OCI-LY7 (cell line): ENCODE data around the gene CEP68. TPM values are rescaled to one million over a fixed set of nuclear protein-coding genes. Genes with fewer than 3 reads are reported as not detected.

ENCODE experiments used
- BruUV-seq: library from RNA; stranded (reverse); fragments of 400-500 nt; replicated peaks from 2 replicates; lab custom pipeline; 2021; lab: Mats Ljungman, UMichigan
- CTCF ChIA-PET: fragments of 300-600 bp; sonication (Branson Sonifier 250); formaldehyde crosslinking; loops from one replicate; lab custom pipeline; 2022; ENCODE audit warnings: antibody characterized with exemption; ENCODE audit not compliant: unreplicated experiment; lab: Charles Lee
- POLR2A ChIA-PET: fragments of 300-600 bp; sonication (Branson Sonifier 250); formaldehyde crosslinking; loops from one replicate; lab custom pipeline; 2022; ENCODE audit warnings: antibody characterized with exemption; lab: Charles Lee
- DNase-seq: peaks from one replicate; pipeline ENCODE4 v3.0.0-alpha.2; 2015; ENCODE audit warnings: low spot score
- H2AFZ ChIP-seq: fragments of 200-600 bp; sonication (generic), shearing (Covaris generic); 2 replicates; pipeline ENCODE4 v1.6.1; 2014; ENCODE audit warnings: mild to moderate bottlenecking, antibody characterized with exemption, low read length, moderate library complexity
- H3K27ac ChIP-seq: fragments of 200-600 bp; sonication (generic); 2 replicates; pipeline ENCODE4 v1.5.1; 2014; ENCODE audit warnings: mixed run types, low read depth, mild to moderate bottlenecking, moderate library complexity, low read length, inconsistent platforms; ENCODE audit not compliant: poor library complexity, severe bottlenecking
- H3K36me3 ChIP-seq: fragments of 200-600 bp; sonication (generic); 2 replicates; pipeline ENCODE4 v1.6.1; 2014; ENCODE audit warnings: mild to moderate bottlenecking, antibody characterized with exemption, low read length, moderate library complexity, mixed read lengths; ENCODE audit not compliant: insufficient read depth
- H3K4me1 ChIP-seq: fragments of 200-600 bp; sonication (generic); 2 replicates; pipeline ENCODE4 v1.5.1; 2014; ENCODE audit warnings: mild to moderate bottlenecking, low read length; ENCODE audit not compliant: insufficient read depth, poor library complexity, severe bottlenecking
- H3K4me2 ChIP-seq: fragments of 200-600 bp; sonication (generic); 2 replicates; pipeline ENCODE4 v1.6.1; 2014; ENCODE audit warnings: mild to moderate bottlenecking, low read length
- H3K4me3 ChIP-seq: fragments of 200-600 bp; sonication (generic); 2 replicates; pipeline ENCODE4 v1.5.1; 2014; ENCODE audit warnings: mild to moderate bottlenecking, low read depth, low read length; ENCODE audit not compliant: poor library complexity, severe bottlenecking
- H3K79me2 ChIP-seq: fragments of 200-600 bp; sonication (generic); 2 replicates; pipeline ENCODE4 v1.6.1; 2016; ENCODE audit warnings: low read depth, mild to moderate bottlenecking, low read length, moderate library complexity, mixed read lengths; ENCODE audit not compliant: insufficient read depth
- H3K9me2 ChIP-seq: fragments of 200-600 bp; sonication (generic); 2 replicates; pipeline ENCODE4 v1.6.1; 2016; ENCODE audit warnings: mild to moderate bottlenecking, low read length, mixed read lengths; ENCODE audit not compliant: insufficient read depth
- H3K9me3 ChIP-seq: fragments of 200-600 bp; sonication (generic); 2 replicates; pipeline ENCODE4 v1.6.1; 2014; ENCODE audit warnings: mild to moderate bottlenecking, mixed run types, low read length, mixed read lengths
- H4K20me1 ChIP-seq: fragments of 200-600 bp; sonication (generic); 2 replicates; pipeline ENCODE4 v1.6.1; 2014; ENCODE audit warnings: mild to moderate bottlenecking, antibody characterized with exemption, low read length, moderate library complexity, mixed read lengths; ENCODE audit not compliant: insufficient read depth
- CTCF ChIP-seq: fragments of 200-600 bp; sonication (generic); conservative IDR thresholded peaks from 2 replicates; pipeline ENCODE4 v1.5.1; 2014; ENCODE audit warnings: mild to moderate bottlenecking, antibody characterized with exemption, low read length, moderate library complexity, mixed read lengths
- EZH2phosphoT487 ChIP-seq: fragments of 200-600 bp; sonication (generic); IDR thresholded peaks from 2 replicates; pipeline ENCODE4 v1.6.1; 2018; ENCODE audit warnings: low read depth, borderline replicate concordance, mild to moderate bottlenecking, mixed run types, antibody characterized with exemption, low read length, moderate library complexity, mixed read lengths
- intact Hi-C: fragments of 100-400 bp; cut with micrococcal nuclease; formaldehyde crosslinking; loops from one replicate; pipeline ENCODE4 v1.10.0; 2022; ENCODE audit not compliant: unreplicated experiment
- total RNA-seq, 2 experiments: library from RNA; depleted of rRNA in 1 of 2; stranded (reverse); fragments of >200 nt in 1 of 2; shearing (Covaris generic) in 1 of 2; gene quantifications; 2 replicates each; pipeline ENCODE4 v1.2.3, GENCODE V29; 2014 to 2022

The CEP68 gene
- total RNA-seq, 2 experiments from 2014 or later = 8.7 to 17.1 TPM

DNA sequence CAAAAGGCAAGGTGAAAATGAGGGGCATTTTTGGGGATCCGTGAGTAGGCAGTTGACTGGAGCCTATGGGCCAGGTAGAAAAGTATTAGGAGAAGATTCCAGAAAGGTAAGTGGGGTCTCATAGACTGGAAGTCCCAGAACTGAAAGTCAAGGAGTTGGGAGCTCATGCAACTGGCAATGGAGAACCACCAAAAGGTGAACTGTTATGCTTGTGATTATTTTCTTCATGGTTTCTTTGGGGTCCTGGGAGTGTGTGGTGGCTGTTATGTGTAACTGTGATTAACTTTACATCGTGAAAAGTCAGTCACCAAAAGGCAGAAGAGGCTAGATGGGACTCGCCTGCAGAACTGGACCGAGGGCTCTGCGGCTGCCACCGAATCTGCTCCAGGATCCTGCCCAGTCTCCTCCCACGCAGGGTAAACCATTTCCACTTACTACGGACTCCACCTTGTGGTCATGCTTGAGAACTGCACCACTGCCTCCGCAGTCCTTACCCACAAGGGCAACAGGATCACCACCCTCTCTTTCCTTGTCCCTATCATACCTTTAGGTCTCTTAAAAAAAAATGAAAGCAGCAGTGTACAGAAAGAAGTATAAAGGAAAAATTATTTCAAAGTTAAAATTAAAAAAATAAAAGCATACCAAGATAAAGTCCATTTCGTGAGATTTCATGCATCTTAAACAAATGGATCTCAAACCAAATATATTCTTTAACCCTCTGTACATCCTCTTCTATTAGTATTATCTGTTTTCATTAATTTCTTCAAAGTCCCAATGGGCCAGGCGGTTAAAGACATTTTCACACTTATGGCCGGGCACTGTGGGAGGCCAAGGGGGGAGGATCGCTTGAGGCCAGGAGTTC, 15.6 kb upstream of the CEP68 start:
- DNase-seq = peak; percentile 85
- H3K4me1 ChIP-seq = peaks cover 9% of the 10 kb centered on the region
- H3K36me3 ChIP-seq = peaks cover 47% of the 10 kb centered on the region
- BruUV-seq = no TSS peak
- no peak overlapping the region for H3K27ac ChIP-seq
- no peak overlapping the region for H2AFZ ChIP-seq
- no peaks in the 10 kb centered on the region for H4K20me1 ChIP-seq
- no peaks in the 10 kb centered on the region for H3K79me2 ChIP-seq
- H3K9me3 ChIP-seq = peaks cover 19% of the 10 kb centered on the region
- intact Hi-C loops = loop anchor here (1.0 to 5.0 kb wide), 3 partner anchors 23 to 708 kb away; no protein-coding TSS in a partner anchor
- POLR2A ChIA-PET = interaction anchor here (0.8 kb wide), 1 partner anchor 215 kb away, joined by 4 read pairs; no protein-coding TSS in a partner anchor
- H3K4me2 ChIP-seq = peak overlapping the region; percentile 22; the same call in 1 of the 2 replicates
- CTCF ChIA-PET = no interaction called here
- TF ChIP-seq EZH2phosphoT487 (no peak), CTCF (peak; percentile 98)
- no peak overlapping the region for H3K4me3 ChIP-seq
- H3K9me2 ChIP-seq = no peaks in the 10 kb centered on the region

DNA sequence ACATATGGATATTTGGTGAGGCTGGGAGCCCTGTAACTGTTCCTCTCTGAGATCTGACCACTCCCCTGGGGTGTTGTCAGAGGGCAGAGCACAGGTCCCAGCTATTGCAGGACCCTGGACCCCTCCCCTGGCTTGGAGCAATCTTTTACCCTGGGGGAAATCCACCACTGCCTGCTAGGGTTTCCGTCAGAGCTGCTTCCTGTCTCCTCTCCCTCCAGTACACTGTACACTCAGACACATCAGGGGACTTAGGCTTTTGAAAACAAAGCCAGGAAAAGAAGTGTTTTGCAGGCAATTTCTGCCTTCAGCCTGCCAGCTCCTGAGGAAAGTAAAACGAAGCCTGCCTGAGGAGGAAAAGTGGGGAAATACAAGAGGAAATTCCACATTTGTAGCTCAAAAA, 13.2 kb upstream of the CEP68 start:
- DNase-seq = no peak
- Histone ChIP-seq H3K4me2 (no peak overlapping the region), H3K9me2 (no peaks in the 10 kb centered on the region), H3K27ac (no peak overlapping the region), H3K4me3 (no peak overlapping the region), H4K20me1 (no peaks in the 10 kb centered on the region), H3K4me1 (peaks cover 9% of the 10 kb centered on the region), H3K79me2 (no peaks in the 10 kb centered on the region), H2AFZ (no peak overlapping the region), H3K9me3 (peaks cover 23% of the 10 kb centered on the region), H3K36me3 (peaks cover 55% of the 10 kb centered on the region)
- no TSS peak for BruUV-seq
- TF ChIP-seq EZH2phosphoT487 = no peak
- TF ChIP-seq CTCF = no peak
- ChIA-PET CTCF (interaction anchor here (1.0 kb wide), 1 partner anchor 22 kb away, joined by 3 read pairs; no protein-coding TSS in a partner anchor), POLR2A (interaction anchor here (0.5 to 1.9 kb wide), 6 partner anchors 10 to 366 kb away, joined by 3 to 8 read pairs (median 6); partner anchors contain the start of gene CEP68)
- intact Hi-C loops = loop anchor here (5.0 kb wide), 1 partner anchor 711 kb away; no protein-coding TSS in a partner anchor
